OCI-LY1 (cell line): ENCODE measurements around the gene MARK1.

Source experiments
- H2AFZ ChIP-seq: fragments of 200-600 bp; sonication (generic), shearing (Covaris generic); 2 replicates; pipeline ENCODE4 v1.6.0; 2014; ENCODE audit warnings: antibody characterized with exemption, mild to moderate bottlenecking, low read length
- H3F3A ChIP-seq: fragments of 200-600 bp; sonication (generic), shearing (Covaris generic); 2 replicates; pipeline ENCODE4 v1.6.0; 2014; ENCODE audit warnings: mild to moderate bottlenecking, antibody characterized with exemption, low read length, moderate library complexity; ENCODE audit not compliant: insufficient read depth
- H3K27ac ChIP-seq: fragments of 200-600 bp; sonication (generic); 2 replicates; pipeline ENCODE4 v1.5.1; 2014; ENCODE audit warnings: low read length, mixed run types, mild to moderate bottlenecking, low read depth; ENCODE audit not compliant: poor library complexity, severe bottlenecking
- H3K27me3 ChIP-seq: fragments of 200-600 bp; sonication (generic); 2 replicates; pipeline ENCODE4 v1.6.0; 2014; ENCODE audit warnings: antibody characterized with exemption, mild to moderate bottlenecking, low read length, moderate library complexity; ENCODE audit not compliant: insufficient read depth
- H3K36me3 ChIP-seq: fragments of 200-600 bp; sonication (generic); 2 replicates; pipeline ENCODE4 v1.6.1; 2014; ENCODE audit warnings: mild to moderate bottlenecking, antibody characterized with exemption, low read length, moderate library complexity, mixed read lengths; ENCODE audit not compliant: insufficient read depth
- H3K4me1 ChIP-seq: fragments of 200-600 bp; sonication (generic); 2 replicates; pipeline ENCODE4 v1.5.1; 2014; ENCODE audit warnings: mild to moderate bottlenecking, low read length, moderate library complexity; ENCODE audit not compliant: insufficient read depth, severe bottlenecking
- H3K4me2 ChIP-seq: fragments of 200-600 bp; sonication (generic), shearing (Covaris generic); 2 replicates; pipeline ENCODE4 v1.6.1; 2014; ENCODE audit warnings: low read length
- H3K4me3 ChIP-seq: fragments of 200-600 bp; sonication (generic); 2 replicates; pipeline ENCODE4 v1.5.1; 2014; ENCODE audit warnings: low read length, low read depth, mild to moderate bottlenecking, mixed read lengths; ENCODE audit not compliant: poor library complexity, severe bottlenecking
- H3K79me2 ChIP-seq: fragments of 200-600 bp; shearing (Covaris generic); 2 replicates; pipeline ENCODE4 v1.6.1; 2016; ENCODE audit warnings: mixed run types, low read length, mixed read lengths; ENCODE audit not compliant: insufficient read depth
- H3K9ac ChIP-seq: fragments of 200-600 bp; sonication (generic), shearing (Covaris generic); 2 replicates; pipeline ENCODE4 v1.6.1; 2014; ENCODE audit warnings: mild to moderate bottlenecking, low read length, mixed read lengths
- H3K9me2 ChIP-seq: fragments of 200-600 bp; sonication (generic), shearing (Covaris generic); 2 replicates; pipeline ENCODE4 v1.6.1; 2014; ENCODE audit warnings: low read depth, mild to moderate bottlenecking, low read length, mixed read lengths
- H3K9me3 ChIP-seq: fragments of 200-600 bp; shearing (Covaris generic); 2 replicates; pipeline ENCODE4 v1.6.1; 2014; ENCODE audit warnings: low read length, mixed read lengths
- H4K20me1 ChIP-seq: fragments of 200-600 bp; sonication (generic), shearing (Covaris generic); 2 replicates; pipeline ENCODE4 v1.6.0; 2016; ENCODE audit warnings: mild to moderate bottlenecking, low read length; ENCODE audit not compliant: insufficient read depth
- EZH2 ChIP-seq: fragments of 200-600 bp; sonication (generic), shearing (Covaris generic); IDR thresholded peaks from 2 replicates; pipeline ENCODE4 v1.8.0; 2017; ENCODE audit warnings: borderline replicate concordance, mixed run types, mild to moderate bottlenecking, antibody characterized with exemption, low read length, moderate library complexity, mixed read lengths
- TF ChIP-seq, protein P1 (sequence below): fragments of 200-600 bp; sonication (generic), shearing (Covaris generic); IDR thresholded peaks from 2 replicates; pipeline ENCODE4 v1.5.1; 2017; ENCODE audit warnings: mild to moderate bottlenecking, antibody characterized with exemption, low read length, moderate library complexity, mixed read lengths

The MARK1 gene

GRCh38 chr1:220521778-220522177 lies 6.2 kb upstream of the MARK1 start:
- H4K20me1 ChIP-seq = no peaks in the 10 kb centered on the region
- H3K79me2 ChIP-seq = no peaks in the 10 kb centered on the region
- H3K27ac ChIP-seq = no peak overlapping the region
- no peaks in the 10 kb centered on the region for H3K36me3 ChIP-seq
- no peaks in the 10 kb centered on the region for H3K4me1 ChIP-seq
- H3K4me3 ChIP-seq = no peak overlapping the region
- TF ChIP-seq, protein P1, sequence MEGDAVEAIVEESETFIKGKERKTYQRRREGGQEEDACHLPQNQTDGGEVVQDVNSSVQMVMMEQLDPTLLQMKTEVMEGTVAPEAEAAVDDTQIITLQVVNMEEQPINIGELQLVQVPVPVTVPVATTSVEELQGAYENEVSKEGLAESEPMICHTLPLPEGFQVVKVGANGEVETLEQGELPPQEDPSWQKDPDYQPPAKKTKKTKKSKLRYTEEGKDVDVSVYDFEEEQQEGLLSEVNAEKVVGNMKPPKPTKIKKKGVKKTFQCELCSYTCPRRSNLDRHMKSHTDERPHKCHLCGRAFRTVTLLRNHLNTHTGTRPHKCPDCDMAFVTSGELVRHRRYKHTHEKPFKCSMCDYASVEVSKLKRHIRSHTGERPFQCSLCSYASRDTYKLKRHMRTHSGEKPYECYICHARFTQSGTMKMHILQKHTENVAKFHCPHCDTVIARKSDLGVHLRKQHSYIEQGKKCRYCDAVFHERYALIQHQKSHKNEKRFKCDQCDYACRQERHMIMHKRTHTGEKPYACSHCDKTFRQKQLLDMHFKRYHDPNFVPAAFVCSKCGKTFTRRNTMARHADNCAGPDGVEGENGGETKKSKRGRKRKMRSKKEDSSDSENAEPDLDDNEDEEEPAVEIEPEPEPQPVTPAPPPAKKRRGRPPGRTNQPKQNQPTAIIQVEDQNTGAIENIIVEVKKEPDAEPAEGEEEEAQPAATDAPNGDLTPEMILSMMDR = no peak
- no peak for TF ChIP-seq EZH2
- H2AFZ ChIP-seq = no peak overlapping the region
- H3K9ac ChIP-seq = no peak overlapping the region
- no peaks in the 10 kb centered on the region for H3K9me2 ChIP-seq
- no peaks in the 10 kb centered on the region for H3F3A ChIP-seq
- H3K27me3 ChIP-seq = no peaks in the 10 kb centered on the region
- no peaks in the 10 kb centered on the region for H3K9me3 ChIP-seq
- H3K4me2 ChIP-seq = no peak overlapping the region

GRCh38 chr1:220526294-220526693 lies 1.6 kb upstream of the MARK1 start:
- H2AFZ ChIP-seq = no peak overlapping the region
- H3F3A ChIP-seq = no peaks in the 10 kb centered on the region
- H3K4me2 ChIP-seq = no peak overlapping the region
- H3K9ac ChIP-seq = no peak overlapping the region
- H3K4me1 ChIP-seq = peaks cover 6% of the 10 kb centered on the region
- H4K20me1 ChIP-seq = no peaks in the 10 kb centered on the region
- TF ChIP-seq EZH2 = no peak
- TF ChIP-seq, protein P1 = peak; percentile 14; the same call in 1 of the 2 replicates
- H3K27ac ChIP-seq = no peak overlapping the region
- H3K9me3 ChIP-seq = no peaks in the 10 kb centered on the region
- no peaks in the 10 kb centered on the region for H3K79me2 ChIP-seq
- H3K9me2 ChIP-seq = no peaks in the 10 kb centered on the region
- no peaks in the 10 kb centered on the region for H3K27me3 ChIP-seq
- H3K36me3 ChIP-seq = no peaks in the 10 kb centered on the region
- no peak overlapping the region for H3K4me3 ChIP-seq

DNA sequence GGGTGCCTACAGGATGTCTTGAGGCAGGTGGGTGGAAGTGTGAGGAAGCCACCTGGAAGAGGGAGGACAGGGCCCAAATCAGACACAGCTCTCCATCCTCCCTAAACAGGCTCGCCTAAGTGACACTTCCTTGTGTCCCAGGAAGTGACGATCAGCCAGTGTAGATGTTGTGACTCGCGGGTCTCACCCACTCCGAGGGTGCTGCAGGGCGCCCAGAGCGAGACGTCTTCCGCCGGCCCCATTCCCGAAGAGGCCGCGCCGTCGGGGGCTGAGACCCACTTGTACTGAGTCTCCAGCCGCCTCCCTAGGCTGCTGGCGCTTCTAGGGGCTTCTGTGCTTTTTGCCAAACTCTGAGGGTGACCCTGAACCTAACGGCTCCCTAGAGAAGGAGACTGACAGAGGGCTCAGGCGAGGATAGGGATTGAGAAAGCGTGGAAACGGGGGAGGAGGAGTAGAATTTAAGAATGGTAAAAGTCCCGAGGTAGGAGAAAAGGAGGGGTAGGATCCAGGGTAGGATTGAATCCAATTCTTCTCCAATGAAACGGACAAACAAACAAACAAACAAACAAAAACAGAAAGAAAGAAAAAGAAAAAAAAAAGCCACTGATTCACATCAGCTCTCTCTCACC lies 543 bp upstream of the MARK1 start:
- no peaks in the 10 kb centered on the region for H3K79me2 ChIP-seq
- H3K9me2 ChIP-seq = no peaks in the 10 kb centered on the region
- H3K4me2 ChIP-seq = peak overlapping the region; percentile 67
- TF ChIP-seq EZH2 = no peak
- TF ChIP-seq, protein P1 = no peak
- no peaks in the 10 kb centered on the region for H3F3A ChIP-seq
- peaks cover 6% of the 10 kb centered on the region for H3K4me1 ChIP-seq
- H3K36me3 ChIP-seq = no peaks in the 10 kb centered on the region
- no peaks in the 10 kb centered on the region for H3K9me3 ChIP-seq
- no peaks in the 10 kb centered on the region for H4K20me1 ChIP-seq
- no peak overlapping the region for H2AFZ ChIP-seq
- no peaks in the 10 kb centered on the region for H3K27me3 ChIP-seq
- H3K27ac ChIP-seq = no peak overlapping the region
- H3K9ac ChIP-seq = no peak overlapping the region
- H3K4me3 ChIP-seq = peak overlapping the region; percentile 58
